HepG2 (cell line): ENCODE results near the gene DROSHA. TPM values are rescaled to one million over a fixed set of nuclear protein-coding genes. Genes with fewer than 3 reads are reported as not detected.

Source experiments
- CREM ChIP-seq, 2 experiments: sonication (generic) in 1 of 2; formaldehyde crosslinking in 1 of 2; IDR thresholded peaks; 2 replicates each; pipeline versions ENCODE4 v1.4.0 to v1.6.1; 2016 to 2020; ENCODE audit warnings: antibody characterized with exemption in 1 of 2, mild to moderate bottlenecking in 1 of 2, missing genetic modification reagents in 1 of 2
- EHMT2 ChIP-seq: fragments of 200-600 bp; sonication (generic); IDR thresholded peaks from 2 replicates; pipeline ENCODE4 v1.7.0; 2017; ENCODE audit warnings: antibody characterized with exemption, low read depth, low read length, borderline replicate concordance
- JUND ChIP-seq: sonication (generic); formaldehyde crosslinking; IDR thresholded peaks from 2 replicates; pipeline ENCODE4 v1.8.0; 2022; ENCODE audit warnings: mild to moderate bottlenecking, missing genetic modification reagents
- KDM3A ChIP-seq: IDR thresholded peaks from 2 replicates; pipeline ENCODE4 v1.6.1; 2018; ENCODE audit warnings: low read depth, missing compliant biosample characterization
- TFAP4 ChIP-seq: sonication (generic); IDR thresholded peaks from 2 replicates; pipeline ENCODE4 v1.6.1; 2016; ENCODE audit warnings: low read depth, borderline replicate concordance
- THAP11 ChIP-seq: IDR thresholded peaks from 2 replicates; pipeline ENCODE4 v1.6.1; 2016; ENCODE audit warnings: missing biosample characterization, missing genetic modification reagents
- YEATS2 ChIP-seq: sonication (generic); formaldehyde crosslinking; IDR thresholded peaks from 2 replicates; pipeline ENCODE4 v1.4.0; 2020; ENCODE audit warnings: missing genetic modification reagents, borderline replicate concordance
- ZBED4 ChIP-seq: sonication (generic); formaldehyde crosslinking; IDR thresholded peaks from 2 replicates; pipeline ENCODE4 v1.4.0; 2020; ENCODE audit warnings: missing genetic modification reagents, borderline replicate concordance
- ZBTB38 ChIP-seq: sonication (generic); formaldehyde crosslinking; IDR thresholded peaks from 2 replicates; pipeline ENCODE4 v1.5.1; 2020; ENCODE audit warnings: mild to moderate bottlenecking, missing genetic modification reagents
- ZBTB44 ChIP-seq: sonication (generic); formaldehyde crosslinking; IDR thresholded peaks from 2 replicates; pipeline ENCODE4 v1.4.0; 2020; ENCODE audit warnings: missing genetic modification reagents
- ZNF318 ChIP-seq: sonication (generic); formaldehyde crosslinking; IDR thresholded peaks from 2 replicates; pipeline ENCODE4 v1.4.0; 2020; ENCODE audit warnings: mild to moderate bottlenecking, missing genetic modification reagents
- polyA plus RNA-seq, 8 experiments: library from polyadenylated mRNA; depleted of rRNA in 3 of 8; stranded (reverse) in 7 of 8; unstranded in 1 of 8; fragments of >200 nt; fragmentation: Illumina TruSeq in 4 of 8; extraction: Trizol in 4 of 8; gene quantifications; 2 replicates each; pipeline versions ENCODE4 v1.2.1 to v1.2.3, GENCODE V29; 2011 to 2016; ENCODE audit warnings: low read depth in 4 of 8, missing spikeins in 1 of 8, mixed read lengths in 1 of 8; ENCODE audit not compliant: insufficient read depth in 1 of 8
- total RNA-seq, 5 experiments: library from RNA; depleted of rRNA; stranded (reverse); fragments of >200 nt; fragmentation: Illumina TruSeq; extraction: Trizol; gene quantifications; 2 replicates each; pipeline ENCODE4 v1.2.3, GENCODE V29; 2016; ENCODE audit warnings: low read depth in 1 of 5

The DROSHA gene
- total and polyA plus RNA-seq, 2 of the 13 experiments (the other 11 are each of a cell fraction or from before 2014, with no cell fraction given) = 22.3 to 29.4 TPM

GRCh38 chr5:31531888-31532547, at the start of gene DROSHA, which contains the start of gene C5orf22 (continued):
- TF ChIP-seq ZBTB38 = 0 out of 2 replicates have a peak, but pooled peaks have one; percentile 52
- TF ChIP-seq ZBED4 (CRISPR knock-in tag) = 0 out of 2 replicates have a peak, but pooled peaks have one; percentile 22
- TF ChIP-seq JUND (CRISPR knock-in tag) = no peak
- 0 out of 2 replicates have a peak, but pooled peaks have one; percentile 40 for TF ChIP-seq KDM3A (CRISPR knock-in tag)
- TF ChIP-seq YEATS2 (CRISPR knock-in tag) = peak; percentile 73
- TF ChIP-seq ZNF318 (CRISPR knock-in tag) = 0 out of 2 replicates have a peak, but pooled peaks have one; percentile 46
- peak; percentile 82 for TF ChIP-seq THAP11
- peak; percentile 79 for TF ChIP-seq CREM (IDR thresholded peaks at IDR 0.05)
- no peak for TF ChIP-seq CREM (CRISPR knock-in tag; IDR thresholded peaks at IDR 0.05)
- peak; percentile 40; the same call in 1 of the 2 replicates for TF ChIP-seq EHMT2
- TF ChIP-seq ZBTB44 = 0 out of 2 replicates have a peak, but pooled peaks have one; percentile 16
- peak; percentile 61; the same call in 1 of the 2 replicates for TF ChIP-seq TFAP4
